Lung (tissue), 12 donors: ENCODE measurements around the gene ZNF783. TPM values are rescaled to one million over a fixed set of nuclear protein-coding genes. Genes with fewer than 3 reads are reported as not detected.
"Not testable (repeated sequence)": the region's sequence is repeated elsewhere in the genome, so short reads cannot be mapped to it uniquely, and the experiment has no call there.

ENCODE experiments used
- ATAC-seq: fragments of 200-7000 bp; cut with Tn5 transposase; one replicate; pipeline ENCODE4 v1.9.1; 2020; ENCODE audit warnings: moderate number of reproducible peaks; ENCODE audit not compliant: insufficient read depth, low FRiP score
- DNase-seq, 3 donors: peaks; one replicate each; pipeline ENCODE4 v3.0.0-alpha.2; 2013 to 2017
- H3K27ac ChIP-seq, 2 donors: one replicate each; pipeline ENCODE4 v1.5.1; 2013; ENCODE audit warnings: mild to moderate bottlenecking in 2 of 2, moderate library complexity in 2 of 2, control low read depth in 1 of 2, inconsistent platforms in 1 of 2, low read depth in 1 of 2, low read length in 1 of 2
- H3K27me3 ChIP-seq, 3 donors: one replicate each; pipeline ENCODE4 v1.5.1; 2013; ENCODE audit warnings: low read length in 2 of 3; ENCODE audit not compliant: control insufficient read depth in 3 of 3, insufficient read depth in 3 of 3
- H3K36me3 ChIP-seq, 4 donors: one replicate each; pipeline ENCODE4 v1.5.1; 2013; ENCODE audit warnings: low read length in 4 of 4, mild to moderate bottlenecking in 1 of 4, moderate library complexity in 1 of 4; ENCODE audit not compliant: control insufficient read depth in 4 of 4, insufficient read depth in 4 of 4
- H3K4me1 ChIP-seq, 5 donors: one replicate each; pipeline ENCODE4 v1.5.1; 2013; ENCODE audit warnings: low read length in 5 of 5, mild to moderate bottlenecking in 2 of 5, moderate library complexity in 1 of 5; ENCODE audit not compliant: control insufficient read depth in 5 of 5, insufficient read depth in 5 of 5
- H3K4me3 ChIP-seq: one replicate; pipeline ENCODE4 v1.5.1; 2013; ENCODE audit warnings: mild to moderate bottlenecking, control low read depth, moderate library complexity
- H3K9ac ChIP-seq, 2 donors: one replicate each; pipeline ENCODE4 v1.5.1; 2013; ENCODE audit warnings: low read length in 2 of 2, control low read depth in 1 of 2; ENCODE audit not compliant: insufficient read depth in 1 of 2
- H3K9me3 ChIP-seq, 4 donors: one replicate each; pipeline ENCODE4 v1.5.1; 2013; ENCODE audit warnings: low read length in 3 of 4, mild to moderate bottlenecking in 1 of 4, moderate library complexity in 1 of 4; ENCODE audit not compliant: control insufficient read depth in 4 of 4, insufficient read depth in 3 of 4
- WGBS, 2 donors: extraction: QIAGEN DNeasy Blood & Tissue Kit; methylation state at CpG; one replicate each; pipeline ENCODE4 v1.1.7; 2013; 5-methylcytosine and 5-hydroxymethylcytosine counted together
- polyA plus RNA-seq, 2 donors: library from polyadenylated mRNA; stranded (reverse); fragments of 200-250 nt; gene quantifications; one replicate each; pipeline ENCODE4 v1.2.1, GENCODE V29; 2013
- total RNA-seq, 2 donors: library from RNA; depleted of rRNA in 1 of 2; stranded (reverse); fragments of >200 nt in 1 of 2; gene quantifications; one replicate each; pipeline ENCODE4 v1.2.1, GENCODE V29; 2014 to 2021
- TF ChIP-seq, protein P1 (sequence below): IDR thresholded peaks from 2 replicates; pipeline ENCODE4 v1.5.1; 2012; ENCODE audit warnings: mild to moderate bottlenecking; ENCODE audit errors: control extremely low read depth, extremely low read depth
- donor health status: control.
- donor health status: control.
- donor health status: Bipolar disorder and iron deficiency.
- donor health status: healthy.
- donor health status: DM: yes; HTN: yes; CAD: no.

The ZNF783 gene
- total and polyA plus RNA-seq, 4 donors: 6.2 to 16.3 (median 7.7) TPM

DNA sequence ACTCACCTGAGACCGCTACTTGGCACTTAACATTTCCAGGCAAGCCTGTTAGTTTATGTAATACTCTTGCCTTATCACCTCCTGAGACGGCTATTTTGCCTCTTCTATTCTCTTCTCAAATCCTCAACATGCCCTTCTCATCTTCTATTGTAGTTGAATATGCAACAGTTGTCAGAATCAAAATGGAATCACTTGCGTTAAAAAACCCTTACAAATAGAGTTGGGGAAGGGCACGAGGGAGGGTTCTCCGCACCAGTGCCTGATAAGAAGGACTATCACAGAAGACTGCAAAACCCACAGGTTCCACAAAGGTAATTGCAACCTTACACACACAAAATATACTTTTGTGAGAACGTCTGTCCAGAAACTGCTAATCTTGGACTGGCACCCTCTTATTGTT lies 57.4 kb downstream of the ZNF783 start:
- no peak overlapping the region for H3K27ac ChIP-seq
- no peaks in the 10 kb centered on the region for H3K27me3 ChIP-seq
- DNase-seq: no peak
- H3K36me3 ChIP-seq: no peaks in the 10 kb centered on the region
- H3K9ac ChIP-seq: no peak overlapping the region
- TF ChIP-seq, protein P1, sequence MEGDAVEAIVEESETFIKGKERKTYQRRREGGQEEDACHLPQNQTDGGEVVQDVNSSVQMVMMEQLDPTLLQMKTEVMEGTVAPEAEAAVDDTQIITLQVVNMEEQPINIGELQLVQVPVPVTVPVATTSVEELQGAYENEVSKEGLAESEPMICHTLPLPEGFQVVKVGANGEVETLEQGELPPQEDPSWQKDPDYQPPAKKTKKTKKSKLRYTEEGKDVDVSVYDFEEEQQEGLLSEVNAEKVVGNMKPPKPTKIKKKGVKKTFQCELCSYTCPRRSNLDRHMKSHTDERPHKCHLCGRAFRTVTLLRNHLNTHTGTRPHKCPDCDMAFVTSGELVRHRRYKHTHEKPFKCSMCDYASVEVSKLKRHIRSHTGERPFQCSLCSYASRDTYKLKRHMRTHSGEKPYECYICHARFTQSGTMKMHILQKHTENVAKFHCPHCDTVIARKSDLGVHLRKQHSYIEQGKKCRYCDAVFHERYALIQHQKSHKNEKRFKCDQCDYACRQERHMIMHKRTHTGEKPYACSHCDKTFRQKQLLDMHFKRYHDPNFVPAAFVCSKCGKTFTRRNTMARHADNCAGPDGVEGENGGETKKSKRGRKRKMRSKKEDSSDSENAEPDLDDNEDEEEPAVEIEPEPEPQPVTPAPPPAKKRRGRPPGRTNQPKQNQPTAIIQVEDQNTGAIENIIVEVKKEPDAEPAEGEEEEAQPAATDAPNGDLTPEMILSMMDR: no peak
- no peak for ATAC-seq
- H3K4me1 ChIP-seq: no peaks in the 10 kb centered on the region
- 91 to 95% methylated on average over 6 of the region's 6 CpGs for WGBS, 2 donors
- peaks cover 0 to 4% (median 0%) of the 10 kb centered on the region in 4 donors for H3K9me3 ChIP-seq
- H3K4me3 ChIP-seq: no peak overlapping the region

DNA sequence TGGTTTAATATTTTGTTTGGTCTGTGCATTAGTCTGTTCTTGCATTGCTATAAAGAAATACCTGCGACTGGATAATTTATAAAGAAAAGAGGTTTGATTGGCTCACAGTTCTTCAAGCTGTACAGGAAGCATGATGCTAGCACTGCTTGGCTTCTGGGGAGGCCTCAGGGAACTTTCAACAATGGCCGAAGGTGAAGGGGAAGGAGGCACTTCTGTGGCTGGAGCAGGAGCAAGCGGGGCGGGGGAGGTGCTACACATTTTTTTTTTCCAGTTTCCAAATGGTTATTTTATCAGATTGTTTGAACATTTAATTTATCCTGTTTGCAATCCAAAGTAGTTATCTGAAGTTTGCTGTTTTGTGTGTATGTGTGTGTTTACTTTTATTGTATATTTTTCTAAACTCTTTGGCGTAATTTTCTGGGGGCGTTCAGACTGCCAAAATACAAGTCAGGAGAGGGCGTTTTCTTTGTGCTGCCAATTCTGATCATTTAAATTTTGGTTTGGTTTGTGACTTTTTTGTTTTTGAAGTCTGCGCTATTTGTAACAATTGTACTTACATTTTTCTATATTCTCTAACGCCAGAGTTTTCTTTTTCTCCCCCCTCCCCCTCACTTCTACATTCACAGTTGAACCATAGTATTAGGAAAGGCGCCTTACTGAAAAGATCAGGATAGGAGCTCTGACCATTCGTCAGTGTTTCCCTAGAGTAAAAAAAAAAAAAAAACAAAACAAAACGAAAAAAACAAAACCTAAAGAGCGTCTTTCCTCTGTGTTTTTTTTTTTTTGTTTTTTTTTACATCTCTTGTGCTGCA lies 58.5 kb downstream of the ZNF783 start:
- H3K27me3 ChIP-seq: no peaks in the 10 kb centered on the region
- TF ChIP-seq, protein P1: no peak
- H3K9me3 ChIP-seq: peaks cover 0 to 4% (median 0%) of the 10 kb centered on the region in 4 donors
- no peak overlapping the region for H3K27ac ChIP-seq
- no peaks in the 10 kb centered on the region for H3K4me1 ChIP-seq
- no peak overlapping the region for H3K4me3 ChIP-seq
- no peak for ATAC-seq
- no peaks in the 10 kb centered on the region for H3K36me3 ChIP-seq
- 68 to 79% methylated on average over 13 of the region's 13 CpGs for WGBS, 2 donors
- DNase-seq: no peak
- H3K9ac ChIP-seq: no peak overlapping the region

DNA sequence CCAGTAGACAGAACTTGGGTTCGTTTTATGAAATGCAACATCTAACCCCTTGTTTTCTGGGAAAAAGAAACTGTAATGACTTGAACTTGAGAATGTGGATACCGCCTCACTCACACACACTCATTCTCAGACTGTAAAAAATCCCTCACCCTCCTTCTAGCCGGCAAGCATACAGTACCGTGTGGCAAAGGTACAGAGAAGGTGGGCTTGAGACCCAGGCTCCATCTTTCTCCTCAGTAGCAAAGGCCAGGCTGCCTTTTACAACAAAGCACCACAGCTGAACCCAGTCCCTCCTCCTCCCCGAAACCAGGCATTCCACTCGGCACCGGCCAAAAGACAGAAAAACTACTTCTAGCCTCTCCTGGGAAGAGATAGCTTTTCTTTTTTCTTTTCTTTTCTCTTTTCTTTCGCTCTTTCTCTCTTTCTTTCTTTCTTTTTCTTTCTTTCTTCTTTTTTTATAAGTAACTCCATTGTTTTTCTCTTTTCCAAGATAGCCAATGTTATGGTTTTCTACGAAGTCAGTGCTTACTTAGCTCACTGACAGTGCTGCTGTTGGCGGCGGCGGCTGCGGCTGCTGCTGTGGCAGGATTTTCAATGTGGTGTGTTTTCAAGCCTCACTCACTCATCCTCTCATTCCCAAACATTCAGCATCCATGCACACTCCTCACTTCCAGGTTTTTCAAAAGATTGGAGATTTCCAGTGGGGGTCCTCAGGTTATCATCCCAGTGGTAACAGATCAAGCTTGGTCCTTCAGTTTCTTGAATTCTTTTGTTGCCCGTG lies 59.3 kb downstream of the ZNF783 start:
- H3K4me1 ChIP-seq, H3K9me3 ChIP-seq, H3K27me3 ChIP-seq, H3K9ac ChIP-seq, H3K27ac ChIP-seq, ATAC-seq, DNase-seq, H3K36me3 ChIP-seq, H3K4me3 ChIP-seq: not testable (repeated sequence)
- WGBS, 2 donors: 70 to 73% methylated on average over 14 of the region's 14 CpGs

DNA sequence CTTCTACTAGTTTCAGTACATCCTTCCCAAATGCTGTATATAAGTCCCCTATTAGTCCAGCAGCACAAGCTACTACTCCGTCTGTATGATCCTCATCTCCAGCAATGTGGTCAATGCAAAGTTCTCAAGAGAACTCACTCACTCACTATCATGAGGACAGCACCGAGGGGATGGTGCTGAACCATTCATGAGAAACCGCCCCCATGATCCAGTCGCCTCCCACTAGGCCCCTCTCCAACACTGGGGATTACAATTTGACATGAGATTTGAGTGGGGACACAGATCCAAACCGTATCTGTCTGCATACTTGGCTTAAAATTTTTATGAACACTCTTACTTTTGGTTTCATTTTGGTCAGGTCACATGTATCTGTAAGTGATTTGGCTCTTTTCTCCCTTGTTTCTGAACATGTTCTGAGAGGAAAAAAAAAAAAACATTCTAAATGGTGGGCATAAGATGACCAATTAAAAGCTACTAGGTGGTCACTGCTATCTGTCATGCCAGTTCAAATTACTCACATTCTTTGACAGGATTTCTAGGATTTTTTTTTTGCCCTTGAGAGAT lies 60.1 kb downstream of the ZNF783 start:
- no peak overlapping the region for H3K9ac ChIP-seq
- no peak overlapping the region for H3K27ac ChIP-seq
- ATAC-seq: no peak

More for the DNA sequence above, 60.1 kb downstream of the ZNF783 start:
- no peak for DNase-seq
- Histone ChIP-seq H3K4me3 (no peak overlapping the region), H3K9me3 (peaks cover 0 to 4% (median 0%) of the 10 kb centered on the region in 4 donors), H3K27me3 (no peaks in the 10 kb centered on the region), H3K36me3 (no peaks in the 10 kb centered on the region), H3K4me1 (no peaks in the 10 kb centered on the region)
- WGBS, 2 donors: 62 to 65% methylated on average over 5 of the region's 5 CpGs
- TF ChIP-seq, protein P1: no peak
